ENCODE measurements around the gene IFI6.

DNA sequence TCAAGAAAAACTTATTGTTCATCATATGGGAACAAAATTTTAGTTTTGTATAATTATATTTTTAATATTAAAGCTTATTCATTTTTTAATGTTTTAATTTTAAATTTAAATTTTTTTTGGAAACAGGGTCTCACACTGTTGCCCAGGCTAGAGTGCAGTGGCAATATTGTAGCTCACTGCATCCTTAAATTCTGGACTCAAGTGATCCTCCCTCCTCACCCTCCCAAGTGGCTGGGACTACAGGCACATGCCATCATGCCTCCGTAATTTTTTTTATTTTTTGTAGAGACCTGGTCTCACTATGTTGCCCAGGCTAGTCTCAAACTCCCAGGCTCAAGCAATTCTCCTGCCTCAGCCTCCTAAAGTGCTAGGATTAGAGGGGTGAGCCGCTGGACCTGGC, 33.6 kb upstream of the IFI6 start:
- TF ChIP-seq, protein P1, sequence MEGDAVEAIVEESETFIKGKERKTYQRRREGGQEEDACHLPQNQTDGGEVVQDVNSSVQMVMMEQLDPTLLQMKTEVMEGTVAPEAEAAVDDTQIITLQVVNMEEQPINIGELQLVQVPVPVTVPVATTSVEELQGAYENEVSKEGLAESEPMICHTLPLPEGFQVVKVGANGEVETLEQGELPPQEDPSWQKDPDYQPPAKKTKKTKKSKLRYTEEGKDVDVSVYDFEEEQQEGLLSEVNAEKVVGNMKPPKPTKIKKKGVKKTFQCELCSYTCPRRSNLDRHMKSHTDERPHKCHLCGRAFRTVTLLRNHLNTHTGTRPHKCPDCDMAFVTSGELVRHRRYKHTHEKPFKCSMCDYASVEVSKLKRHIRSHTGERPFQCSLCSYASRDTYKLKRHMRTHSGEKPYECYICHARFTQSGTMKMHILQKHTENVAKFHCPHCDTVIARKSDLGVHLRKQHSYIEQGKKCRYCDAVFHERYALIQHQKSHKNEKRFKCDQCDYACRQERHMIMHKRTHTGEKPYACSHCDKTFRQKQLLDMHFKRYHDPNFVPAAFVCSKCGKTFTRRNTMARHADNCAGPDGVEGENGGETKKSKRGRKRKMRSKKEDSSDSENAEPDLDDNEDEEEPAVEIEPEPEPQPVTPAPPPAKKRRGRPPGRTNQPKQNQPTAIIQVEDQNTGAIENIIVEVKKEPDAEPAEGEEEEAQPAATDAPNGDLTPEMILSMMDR (IDR thresholded peaks at IDR 0.05; ENCODE audit: insufficient read depth, low read depth, low read length) = no peak
- TF ChIP-seq EZH2 (IDR thresholded peaks at IDR 0.05; ENCODE audit: insufficient read depth, low read length) = no peak
